Muscle of arm (tissue), 12 donors: ENCODE measurements around the gene NCR2. TPM values are rescaled to one million over a fixed set of nuclear protein-coding genes. Genes with fewer than 3 reads are reported as not detected.
A peak's percentile ranks its signal among the peaks of the same experiment; 100 is the strongest.

Experiments
- DNase-seq: peaks from one replicate; pipeline ENCODE4 v3.0.0-alpha.2; 2013
- polyA plus RNA-seq, 12 donors: library from polyadenylated mRNA; unstranded; fragments of 120-200 nt; gene quantifications; one replicate each; pipeline ENCODE4 v1.2.1, GENCODE V29; 2013; ENCODE audit not compliant: insufficient read length in 12 of 12

NCR2 gene
- polyA plus RNA-seq, 12 donors, result not detected

DNA sequence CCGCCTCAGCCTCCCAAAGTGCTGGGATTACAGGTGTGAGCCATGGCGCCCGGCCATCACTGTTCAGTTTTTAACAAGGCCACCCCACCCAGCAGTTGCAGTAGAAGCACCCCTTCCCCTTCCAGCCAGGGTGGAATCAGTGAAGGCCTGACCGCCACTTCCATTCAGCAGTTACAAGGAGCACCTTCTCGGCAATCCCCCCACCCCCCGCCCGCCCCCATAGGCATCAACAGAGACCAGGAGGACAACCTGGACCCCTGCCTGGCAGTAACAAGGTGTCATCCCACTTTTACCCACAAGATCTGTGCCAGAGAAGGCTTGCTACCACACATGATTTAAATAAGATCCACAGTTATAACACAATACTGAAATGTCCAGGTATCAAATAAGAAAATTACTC is 23.1 kb downstream of the NCR2 start:
- DNase-seq, result no peak

DNA sequence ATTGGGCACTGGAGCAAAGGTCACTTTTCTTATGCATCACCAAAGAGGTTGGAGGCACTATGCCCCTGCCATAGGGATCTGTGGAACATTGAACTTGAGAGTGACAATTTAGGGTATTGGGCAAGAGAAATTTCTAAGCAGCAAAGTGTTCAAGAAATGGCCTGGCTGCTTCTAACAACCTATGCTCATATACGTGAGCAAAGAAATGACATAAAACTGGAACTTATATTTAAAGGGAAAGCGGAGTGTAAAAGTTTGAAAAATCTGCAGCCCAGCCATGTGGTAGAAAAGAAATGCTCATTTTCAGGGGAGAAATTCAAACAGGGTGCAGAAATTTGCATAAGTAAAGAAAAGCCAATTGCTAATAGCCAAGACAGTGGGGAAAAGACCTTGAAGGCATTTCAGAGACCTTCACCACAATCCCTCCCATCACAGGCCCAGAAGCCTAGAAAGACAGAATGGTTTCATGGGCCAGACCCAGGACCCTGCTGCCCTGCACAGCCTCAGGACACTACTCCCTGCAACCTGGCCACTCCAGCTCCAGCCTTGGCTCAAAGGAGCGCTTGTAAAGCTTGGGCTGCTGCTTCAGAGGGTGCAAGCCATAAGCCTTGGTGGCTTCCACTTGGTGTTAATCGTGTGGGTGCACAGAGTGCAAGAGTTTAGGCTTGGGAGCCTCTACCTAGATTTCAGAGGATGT is 24.4 kb downstream of the NCR2 start:
- DNase-seq, result no peak

DNA sequence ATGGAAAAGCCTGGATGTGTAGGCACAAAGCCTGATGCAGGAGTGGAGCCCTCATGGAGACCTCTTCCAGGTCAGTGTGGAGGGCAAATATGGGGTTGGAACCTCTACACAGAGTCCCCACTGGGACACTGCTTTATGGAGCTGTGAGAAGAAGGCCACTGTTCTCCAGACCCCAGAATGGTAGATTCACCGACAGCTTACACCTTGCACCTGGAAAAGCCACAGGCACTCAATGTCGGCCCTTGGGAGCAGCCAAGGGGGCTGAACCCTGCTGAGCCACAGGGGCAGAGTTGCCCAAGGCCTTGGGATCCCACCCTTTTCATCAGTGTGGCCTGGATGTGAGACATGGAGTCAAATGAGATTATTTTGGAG is 24.9 kb downstream of the NCR2 start:
- no peak for DNase-seq

DNA sequence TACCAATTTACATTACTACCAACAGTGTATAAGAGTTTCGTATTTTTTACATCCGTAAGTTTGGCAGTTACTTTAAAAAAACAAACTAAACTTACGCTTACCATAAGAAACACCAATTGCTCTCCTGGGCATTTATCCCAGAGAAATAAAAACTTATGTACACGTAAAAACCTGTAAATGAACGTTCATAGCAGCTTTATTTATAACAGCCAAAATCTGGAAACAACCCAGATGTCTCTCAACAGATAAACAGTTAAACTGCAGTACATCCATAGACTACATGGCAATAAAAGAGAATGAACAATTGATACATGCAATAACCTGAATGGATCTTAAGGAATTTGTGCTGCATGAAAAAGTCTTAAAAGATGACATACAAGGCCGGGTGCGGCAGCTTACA is 30.7 kb downstream of the NCR2 start:
- no peak for DNase-seq

DNA sequence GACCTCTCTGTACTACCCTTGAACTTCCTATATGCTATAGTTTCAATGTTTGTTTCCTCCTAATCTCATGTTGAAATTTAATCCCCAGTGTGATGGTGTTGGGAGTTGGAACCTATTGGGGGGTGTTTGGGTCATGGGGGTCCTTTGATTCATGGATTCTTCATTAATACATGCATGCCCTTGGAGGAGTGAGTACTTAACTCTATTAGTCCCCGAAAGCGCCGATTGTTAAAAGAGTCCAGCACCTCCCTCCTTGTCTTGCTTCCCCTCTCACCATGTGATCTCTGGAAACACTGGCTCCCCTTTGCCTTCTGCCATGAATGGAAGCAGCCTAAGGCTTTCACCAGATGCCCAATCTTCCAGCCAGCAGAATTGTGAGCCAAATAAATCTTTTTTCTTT is 31.7 kb downstream of the NCR2 start:
- DNase-seq, result no peak

DNA sequence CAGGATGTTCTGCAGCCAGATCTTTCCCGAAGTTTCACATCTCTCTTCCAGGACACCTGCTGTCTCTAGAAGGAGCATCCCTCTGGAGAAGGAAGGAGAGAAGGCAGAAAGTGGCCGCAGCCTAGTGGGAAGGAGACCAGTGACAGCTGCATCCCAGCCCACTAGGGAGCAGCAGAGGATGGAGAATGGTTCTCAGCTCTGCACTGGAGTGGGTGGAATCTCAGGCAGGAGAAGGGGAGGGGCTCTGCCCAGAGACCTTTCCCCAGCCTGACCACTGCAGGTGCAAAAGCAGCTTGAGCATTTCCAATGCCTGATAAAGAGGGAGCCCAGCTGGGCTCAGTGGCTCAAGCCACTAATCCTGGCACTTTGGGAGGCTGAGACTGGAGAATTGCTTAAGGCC is 32.3 kb downstream of the NCR2 start:
- peak; percentile 52 for DNase-seq

DNA sequence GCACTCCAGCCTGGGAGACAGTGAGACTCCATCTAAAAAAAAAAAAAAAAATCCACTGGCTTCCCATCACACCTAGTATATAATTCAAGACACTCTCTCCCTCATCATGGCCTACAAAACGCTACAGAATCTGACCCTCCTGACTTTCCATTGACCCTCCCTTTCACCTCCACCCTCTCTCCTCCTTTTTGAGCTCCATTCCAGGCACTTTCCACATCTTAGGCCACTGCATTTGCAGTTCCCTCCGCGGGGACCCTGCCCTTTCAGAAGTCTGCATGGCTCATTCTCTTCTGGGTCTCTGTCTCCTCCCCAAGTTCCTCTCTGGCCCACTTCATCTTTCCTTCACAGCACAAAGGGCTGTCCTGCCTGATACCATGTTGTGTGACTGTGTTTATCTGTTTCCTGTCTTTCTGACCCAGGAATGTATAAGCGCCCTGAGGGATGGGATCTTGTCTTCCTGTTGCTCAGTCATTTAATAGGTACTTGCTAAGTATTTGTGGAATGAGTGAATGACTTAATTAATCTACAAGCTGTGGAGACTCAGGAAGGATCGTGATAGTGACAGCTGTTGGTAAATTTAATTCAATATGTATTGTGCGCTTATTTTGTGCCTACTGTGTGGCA is 35.2 kb downstream of the NCR2 start:
- DNase-seq, result no peak

DNA sequence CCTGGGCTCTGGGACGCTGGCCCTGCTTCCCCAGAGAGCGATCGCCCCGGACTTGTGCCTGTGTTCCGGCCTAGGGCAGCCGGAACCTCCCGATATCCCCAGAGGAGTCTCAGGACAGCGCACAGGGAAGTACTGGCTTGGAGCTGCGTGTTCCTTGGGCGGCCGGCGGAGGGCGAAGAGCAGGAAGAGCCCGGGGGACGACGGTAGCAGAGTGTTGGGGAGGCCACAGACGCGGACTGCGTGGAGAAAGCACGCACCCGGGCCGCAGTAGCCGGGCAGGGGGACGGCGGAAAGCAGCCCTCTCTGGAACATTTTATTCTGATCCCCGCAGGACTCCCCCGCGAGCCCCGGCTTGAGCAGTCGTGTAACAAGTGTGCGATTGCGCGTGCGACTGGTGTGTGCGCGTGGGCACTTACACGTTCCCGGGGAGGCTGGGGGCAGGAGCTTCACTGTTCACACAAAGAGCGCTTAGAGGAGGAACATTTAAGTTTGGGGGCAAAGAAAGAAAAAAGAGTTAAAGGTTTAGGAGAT is 36.1 kb downstream of the NCR2 start:
- DNase-seq, result no peak

DNA sequence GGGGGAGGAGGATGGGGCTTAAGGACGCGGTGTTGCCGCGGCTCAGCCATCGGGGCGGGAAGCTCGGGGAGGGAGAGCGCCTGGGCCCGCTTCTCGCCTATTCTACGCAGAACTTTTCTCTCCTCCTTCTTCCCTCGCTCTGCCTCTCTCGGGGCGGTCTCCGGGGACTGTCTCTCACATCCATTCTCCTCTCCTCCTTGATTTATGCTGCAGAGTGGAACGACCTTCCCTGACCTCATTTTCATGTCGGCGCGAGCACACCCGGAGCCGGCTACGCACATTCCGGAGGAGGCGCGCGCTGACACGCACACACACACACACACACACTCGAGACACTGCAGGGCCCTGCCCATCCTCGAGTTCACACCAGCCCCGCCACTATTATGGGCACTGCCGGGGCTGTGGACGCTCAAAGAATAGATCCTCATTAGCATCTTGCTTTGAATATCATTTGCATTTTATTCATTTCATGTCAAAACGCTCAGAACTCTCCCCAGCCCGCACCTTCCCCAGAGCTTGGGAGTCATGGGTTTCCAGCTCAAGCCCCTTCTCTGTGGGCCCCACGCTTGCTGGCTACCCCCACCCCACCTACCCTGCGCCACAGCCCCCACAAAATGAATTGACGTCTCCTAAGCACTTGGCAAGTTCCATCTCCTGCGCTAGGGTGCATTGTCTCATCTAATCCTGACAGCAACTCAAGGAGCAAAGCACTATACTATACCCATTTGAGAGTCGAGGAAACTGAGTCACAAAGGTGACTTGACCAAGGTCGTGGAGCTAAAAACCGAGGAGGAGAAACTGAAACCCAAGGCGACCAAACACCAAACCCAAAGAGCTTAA is 36.8 kb downstream of the NCR2 start:
- no peak for DNase-seq

DNA sequence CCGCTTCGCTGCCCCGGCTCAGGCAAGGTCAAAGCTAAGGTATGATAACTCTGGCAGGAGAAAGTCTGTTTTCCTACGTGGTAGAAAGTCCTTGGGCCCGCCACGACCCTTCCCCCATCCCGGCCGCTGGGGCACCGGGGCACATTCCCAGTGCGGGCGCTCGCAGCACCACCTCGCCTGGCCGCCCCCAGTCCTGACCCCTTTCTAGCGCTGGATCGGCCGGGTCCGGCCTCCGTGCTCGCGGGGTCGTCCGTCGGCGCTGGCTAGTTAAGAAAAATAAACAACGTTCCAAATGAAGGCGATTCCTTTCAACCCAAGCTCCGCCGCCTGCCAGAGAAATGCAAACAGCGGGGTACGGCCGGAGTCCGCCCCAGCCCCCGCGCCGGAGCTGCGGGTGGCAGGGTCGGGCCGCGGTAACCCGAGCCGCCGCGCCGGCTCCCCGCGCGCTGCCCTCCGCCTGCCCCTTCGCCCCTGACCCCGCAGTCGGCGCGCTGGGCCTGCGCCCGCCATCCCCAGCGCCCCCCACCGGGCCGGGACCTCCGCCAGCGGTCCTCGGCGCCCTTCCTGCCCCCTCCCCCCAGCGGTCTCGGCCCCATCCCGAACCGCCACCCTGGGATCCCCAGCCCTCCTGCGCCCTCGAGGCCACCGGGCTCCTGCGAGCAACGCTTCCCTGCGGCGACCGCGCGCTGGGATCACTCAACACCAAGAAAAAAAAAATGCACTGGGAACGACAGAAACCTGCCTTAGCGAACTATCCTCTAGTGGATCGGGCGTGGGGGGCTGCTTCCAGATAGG is 37.6 kb downstream of the NCR2 start:
- no peak for DNase-seq

DNA sequence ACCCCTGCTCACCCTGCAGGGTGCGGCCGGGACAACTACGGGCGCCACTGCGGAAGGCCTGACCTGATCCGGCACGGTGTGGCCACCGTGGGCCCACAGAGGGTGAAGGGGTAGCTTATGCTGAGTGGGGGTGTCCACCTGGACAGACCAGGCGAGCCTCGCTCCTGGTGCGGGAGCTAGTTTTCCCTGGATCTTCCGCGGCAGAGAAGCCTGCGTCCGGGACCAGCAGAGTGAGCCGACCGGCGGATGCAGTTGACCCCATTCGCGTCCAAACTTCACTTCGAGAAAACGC is 38.2 kb downstream of the NCR2 start:
- no peak for DNase-seq

DNA sequence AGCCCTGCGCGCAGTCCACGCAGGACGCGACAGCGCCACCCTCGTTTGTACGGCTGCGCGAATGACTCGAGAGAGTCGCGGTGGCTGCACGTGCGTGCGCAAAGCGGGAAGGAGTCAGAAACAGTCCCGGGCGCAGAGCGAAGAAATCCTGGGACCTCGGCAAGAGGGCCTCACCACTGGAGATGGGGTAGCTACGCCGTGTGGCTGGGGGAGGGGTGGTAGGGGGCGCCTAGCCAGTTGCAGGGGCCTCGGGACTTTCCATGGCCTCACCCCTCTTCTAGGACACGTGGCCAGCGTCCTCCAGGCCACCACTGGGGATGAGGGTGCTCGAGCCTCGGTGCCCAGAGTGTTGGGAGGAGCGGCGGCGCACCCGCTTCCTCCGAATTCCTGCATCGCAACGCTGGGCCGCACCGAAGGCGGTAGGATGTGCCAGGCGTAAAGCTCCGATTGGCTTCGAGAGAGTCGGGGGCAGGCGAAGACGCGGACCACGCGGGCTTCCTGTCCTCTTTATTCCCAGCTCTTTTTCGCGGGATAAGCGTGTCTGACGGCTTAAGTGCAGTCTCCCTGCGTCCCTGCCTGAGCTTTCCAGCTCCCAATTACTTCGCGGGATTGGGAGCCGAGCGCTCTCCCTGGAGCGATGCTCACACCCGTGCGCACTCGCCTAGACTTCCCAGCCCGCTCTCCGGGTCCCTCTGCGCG is 38.7 kb downstream of the NCR2 start:
- DNase-seq, result no peak

DNA sequence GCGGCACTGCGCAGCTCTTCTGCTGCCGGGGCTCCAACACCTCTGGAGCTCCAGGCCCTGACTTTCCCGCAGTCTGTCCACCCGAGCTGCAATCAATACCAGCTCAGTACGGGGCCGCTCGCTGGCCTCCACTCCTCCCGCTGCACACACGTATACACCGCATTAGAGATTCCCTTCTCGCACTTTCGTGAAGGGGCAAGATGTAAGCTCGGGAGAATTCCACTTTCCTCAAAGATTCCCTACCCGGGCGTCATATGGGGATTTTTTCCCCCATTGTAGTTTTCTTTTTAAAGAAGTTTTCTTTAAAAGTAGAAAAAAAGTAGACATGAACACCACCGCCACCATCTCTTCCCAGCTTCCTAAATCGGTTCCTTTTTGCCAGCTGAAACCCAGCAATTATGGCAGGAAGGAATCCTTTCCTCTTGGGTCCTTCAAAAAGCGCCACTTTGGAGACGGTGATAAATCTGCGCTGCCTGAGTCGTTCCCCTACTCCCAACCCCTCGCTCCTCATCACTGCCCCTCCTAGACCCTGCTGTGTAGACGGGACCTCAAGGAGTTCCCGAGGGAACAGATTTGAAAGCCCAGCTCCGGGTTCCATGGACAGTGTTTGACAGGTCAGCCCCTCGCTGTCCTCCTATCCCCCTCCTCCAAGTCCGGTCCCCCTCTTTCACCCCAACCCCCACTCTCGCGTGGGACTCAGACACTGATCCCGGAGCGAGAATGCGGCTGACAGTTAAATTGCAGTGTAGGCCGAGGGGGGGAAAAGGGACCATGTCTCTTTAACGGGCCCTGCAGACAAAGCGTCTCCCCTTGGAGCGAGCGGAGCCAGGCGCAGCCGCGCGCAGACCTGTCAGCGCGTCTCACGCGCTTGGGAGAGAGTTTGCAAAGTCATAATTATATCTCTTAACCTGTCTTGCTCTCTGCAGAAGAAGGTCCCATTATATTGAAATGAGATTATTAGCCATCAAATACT is 39.5 kb downstream of the NCR2 start:
- DNase-seq, result no peak

DNA sequence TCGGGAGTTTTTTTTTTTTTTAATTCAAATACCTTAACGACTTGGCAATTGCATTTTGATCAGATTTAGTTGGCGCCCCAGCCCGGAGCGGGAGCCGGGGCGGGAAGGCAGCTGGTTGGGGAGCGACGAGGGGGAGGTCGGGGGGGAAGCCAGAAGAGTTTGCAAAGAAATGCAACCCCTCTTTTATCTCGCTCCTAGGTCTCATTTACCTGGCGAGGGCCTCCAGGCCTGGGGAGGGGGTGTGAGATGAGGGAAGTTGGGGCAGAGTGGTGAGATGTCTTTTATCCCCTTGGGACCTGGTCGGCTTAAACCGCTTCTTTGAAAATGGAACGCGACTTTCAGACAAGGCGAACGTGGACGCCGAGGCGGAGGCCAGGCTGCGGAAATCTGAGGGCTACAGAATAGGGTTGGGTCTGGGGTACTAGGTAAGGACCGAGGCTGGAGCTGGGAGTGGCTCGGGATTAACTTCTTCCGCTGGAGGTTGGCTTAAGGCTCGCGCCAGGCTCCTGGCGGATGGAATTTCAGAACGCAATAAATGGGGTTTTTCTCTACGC is 40.3 kb downstream of the NCR2 start:
- no peak for DNase-seq

DNA sequence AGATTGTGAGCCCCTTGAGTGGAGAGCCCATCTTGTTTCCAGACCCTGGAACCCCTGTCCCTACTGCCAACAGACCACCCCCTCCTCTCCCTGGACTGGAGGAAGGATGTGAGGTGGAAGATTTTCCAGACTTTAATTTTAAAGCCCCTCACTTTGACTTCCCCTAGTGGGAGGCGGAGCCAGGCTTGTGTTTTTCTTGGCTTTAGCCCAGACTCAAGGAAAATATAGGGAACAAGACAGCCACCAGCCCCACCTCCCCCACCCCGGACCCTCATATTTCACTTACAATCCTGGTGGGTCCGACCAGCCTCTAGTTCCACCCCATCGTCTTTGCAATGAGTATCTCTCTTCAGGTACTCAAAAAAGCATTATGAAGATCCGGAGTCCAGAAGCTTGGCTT is 40.8 kb downstream of the NCR2 start:
- DNase-seq, result no peak

DNA sequence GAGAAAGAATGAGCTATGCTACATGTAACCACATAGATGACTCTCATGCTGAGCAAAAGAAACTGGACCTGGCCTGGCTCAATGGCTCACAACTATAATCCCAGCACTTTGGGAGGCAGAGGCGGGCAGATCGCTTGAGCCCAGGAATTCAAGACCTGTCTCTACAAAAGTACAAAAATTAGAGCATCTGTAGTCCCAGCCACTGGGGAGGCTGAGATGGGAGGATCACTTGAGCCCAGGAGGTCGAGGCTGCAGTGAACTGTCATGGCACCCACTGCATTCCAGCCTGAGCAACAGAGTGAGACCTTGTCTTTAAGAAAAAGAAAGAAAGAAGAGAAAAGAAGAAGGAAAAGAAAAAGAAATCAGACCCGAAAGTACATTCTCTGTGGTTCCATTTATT is 41.7 kb downstream of the NCR2 start:
- no peak for DNase-seq

DNA sequence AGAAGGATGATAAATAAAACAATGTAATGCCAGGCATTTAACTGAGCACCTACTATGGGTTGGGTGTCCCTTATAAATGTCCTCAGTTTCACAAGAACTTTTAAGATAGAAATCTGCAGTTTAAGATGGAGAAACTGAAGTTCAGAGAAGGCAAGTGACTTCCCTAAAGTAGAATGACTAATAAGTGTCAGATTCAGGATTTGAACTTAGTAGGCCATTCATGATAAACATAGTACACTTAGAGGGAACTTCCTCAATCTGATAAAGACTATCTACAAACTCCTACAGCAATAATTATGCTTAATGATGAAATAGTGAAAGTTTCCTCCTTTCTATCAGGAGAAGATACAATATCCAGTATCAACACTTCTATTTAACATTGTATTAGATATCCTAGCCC is 43.9 kb downstream of the NCR2 start:
- DNase-seq, result no peak

DNA sequence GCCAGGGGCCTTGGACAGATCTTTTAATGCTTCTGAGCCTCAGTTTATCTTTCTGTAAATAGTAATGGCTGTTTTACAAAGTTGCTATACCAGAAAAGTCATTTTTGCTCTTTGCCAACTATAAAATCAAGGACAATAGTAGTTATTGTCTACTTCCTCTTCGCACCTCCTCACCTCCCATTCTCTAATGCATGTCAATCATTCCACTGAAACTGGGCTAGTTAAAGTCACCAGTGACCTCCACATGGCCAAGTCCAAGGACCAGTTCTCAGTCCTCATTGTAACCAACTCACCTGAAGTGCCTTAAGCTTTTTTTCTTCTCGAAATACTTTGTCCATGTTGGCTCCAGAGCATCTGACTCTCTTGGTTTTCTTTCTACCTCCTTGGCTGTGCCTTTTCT is 51.2 kb downstream of the NCR2 start:
- DNase-seq, result no peak

DNA sequence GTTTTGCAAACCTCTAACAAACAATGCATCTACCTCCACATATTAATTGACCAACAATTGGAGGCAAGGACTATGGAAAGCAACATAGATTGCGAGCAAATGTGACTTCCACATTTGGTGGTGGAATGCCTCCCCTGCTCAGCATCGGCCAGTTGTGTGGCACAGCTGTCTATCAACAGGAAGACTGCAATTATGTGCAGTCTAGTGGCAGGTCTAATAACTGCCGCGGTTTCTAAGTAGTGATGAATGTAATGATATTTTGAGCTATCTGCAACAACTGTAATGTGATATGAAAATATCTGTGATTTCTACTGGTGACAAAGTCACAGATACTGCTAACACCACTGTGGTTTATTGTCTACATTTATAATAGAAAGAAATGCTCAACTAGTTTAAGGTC is 56.8 kb downstream of the NCR2 start:
- DNase-seq, result no peak

DNA sequence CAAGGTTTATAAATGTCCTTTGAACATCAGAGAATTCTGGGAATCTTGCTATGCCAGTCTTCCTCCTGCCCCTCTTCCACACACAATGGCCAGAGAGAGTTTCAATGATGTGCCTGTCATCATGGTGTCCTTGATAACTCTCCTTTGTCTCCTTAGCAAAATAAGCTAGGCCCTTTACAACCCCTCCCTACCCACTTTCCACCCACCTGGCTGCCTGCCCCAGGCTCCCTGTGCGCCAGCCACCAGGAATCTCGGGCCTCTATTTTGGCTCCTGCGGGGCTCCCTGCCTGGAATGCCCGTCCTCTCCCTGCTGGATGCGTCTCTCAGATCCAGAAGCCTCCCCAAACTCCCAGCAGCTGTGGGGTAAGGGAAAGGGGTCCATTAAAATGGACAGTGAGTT is 60.9 kb downstream of the NCR2 start:
- DNase-seq, result no peak
